Measurements from ENCODE around the gene FOSL2. TPM values are rescaled to one million over a fixed set of nuclear protein-coding genes. Genes with fewer than 3 reads are reported as not detected.

Gene FOSL2
- total and polyA plus RNA-seq, 10 of the 15 experiments (the other 5 are each of a cell fraction or from before 2014, with no cell fraction given) = 0.05 to 1.3 (median 0.34) TPM

DNA sequence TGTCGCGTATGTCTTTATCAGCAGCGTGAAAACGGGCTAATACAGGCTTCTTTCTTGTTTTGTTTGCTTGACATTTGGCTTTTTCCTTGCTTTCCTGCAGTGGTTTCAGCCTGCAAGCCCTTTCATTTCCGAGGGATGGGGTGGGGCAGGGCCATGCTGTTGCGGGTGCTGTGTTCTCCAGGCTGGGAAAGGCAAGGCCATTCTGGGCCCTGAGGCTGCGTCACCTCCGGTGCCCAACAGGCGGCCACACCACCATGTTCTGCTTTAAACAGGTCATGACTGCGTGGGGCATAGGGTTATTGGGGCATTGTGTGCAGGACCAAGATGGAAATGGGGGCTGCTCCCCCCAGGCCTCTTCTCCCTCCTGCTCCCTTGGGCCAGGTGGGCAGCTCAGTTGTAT lies 64.6 kb downstream of the FOSL2 start:
- H3K9ac ChIP-seq (ENCODE audit: control insufficient read depth, insufficient read depth, low read length) = no peak overlapping the region
- FAIRE-seq = no peak
- ChIA-PET CTCF (no interaction called here), RAD21 (ENCODE audit: unreplicated experiment) (no interaction called here), POLR2A (no interaction called here), SMC1A (ENCODE audit: uncharacterized antibody, unreplicated experiment) (no interaction called here)
- no peak overlapping the region for H2AFZ ChIP-seq (ENCODE audit: control insufficient read depth, low read depth, low read length)
- intact Hi-C loops (cut with micrococcal nuclease; ENCODE audit: unreplicated experiment) (no loop called here), in situ Hi-C loops (cut with MboI) (no loop called here)
- 60% methylated on average over 10 of the region's 10 CpGs for WGBS (ENCODE audit: insufficient coverage, insufficient replicate concordance, low lambda C conversion rate, missing lambda C conversion rate)
- H3K36me3 ChIP-seq (ENCODE audit: control insufficient read depth in 2 of 2, insufficient read depth in 2 of 2, low read length in 1 of 2) = no peaks in the 10 kb centered on the region
- no TSS peak for BruUV-seq (replicated peaks)
- DNase-seq (ENCODE audit: low read depth, low spot score) = no peak
- no peaks in the 10 kb centered on the region for H4K20me1 ChIP-seq (ENCODE audit: control insufficient read depth, insufficient read depth)
- no peak for ATAC-seq
- H3K4me3 ChIP-seq = no peak overlapping the region
- H3K27ac ChIP-seq (ENCODE audit: control insufficient read depth, insufficient read depth) = no peak overlapping the region
- H3K4me2 ChIP-seq (ENCODE audit: control insufficient read depth, insufficient read depth) = no peak overlapping the region
- H3K9me3 ChIP-seq (replicated peaks; ENCODE audit: control insufficient read depth, insufficient read depth, low read length) = no peaks in the 10 kb centered on the region
- TF ChIP-seq, protein P1, sequence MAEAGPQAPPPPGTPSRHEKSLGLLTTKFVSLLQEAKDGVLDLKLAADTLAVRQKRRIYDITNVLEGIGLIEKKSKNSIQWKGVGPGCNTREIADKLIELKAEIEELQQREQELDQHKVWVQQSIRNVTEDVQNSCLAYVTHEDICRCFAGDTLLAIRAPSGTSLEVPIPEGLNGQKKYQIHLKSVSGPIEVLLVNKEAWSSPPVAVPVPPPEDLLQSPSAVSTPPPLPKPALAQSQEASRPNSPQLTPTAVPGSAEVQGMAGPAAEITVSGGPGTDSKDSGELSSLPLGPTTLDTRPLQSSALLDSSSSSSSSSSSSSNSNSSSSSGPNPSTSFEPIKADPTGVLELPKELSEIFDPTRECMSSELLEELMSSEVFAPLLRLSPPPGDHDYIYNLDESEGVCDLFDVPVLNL (IDR thresholded peaks at IDR 0.05; ENCODE audit: low read depth, low read length) = no peak
- H3K4me1 ChIP-seq (ENCODE audit: control insufficient read depth, insufficient read depth, low read length) = no peaks in the 10 kb centered on the region
- H3K27me3 ChIP-seq (replicated peaks in 1 of 2; ENCODE audit: control insufficient read depth in 2 of 2, insufficient read depth in 2 of 2, low read length in 1 of 2) = no peaks in the 10 kb centered on the region
- H3K79me2 ChIP-seq (ENCODE audit: control insufficient read depth, insufficient read depth, low read length) = no peaks in the 10 kb centered on the region

DNA sequence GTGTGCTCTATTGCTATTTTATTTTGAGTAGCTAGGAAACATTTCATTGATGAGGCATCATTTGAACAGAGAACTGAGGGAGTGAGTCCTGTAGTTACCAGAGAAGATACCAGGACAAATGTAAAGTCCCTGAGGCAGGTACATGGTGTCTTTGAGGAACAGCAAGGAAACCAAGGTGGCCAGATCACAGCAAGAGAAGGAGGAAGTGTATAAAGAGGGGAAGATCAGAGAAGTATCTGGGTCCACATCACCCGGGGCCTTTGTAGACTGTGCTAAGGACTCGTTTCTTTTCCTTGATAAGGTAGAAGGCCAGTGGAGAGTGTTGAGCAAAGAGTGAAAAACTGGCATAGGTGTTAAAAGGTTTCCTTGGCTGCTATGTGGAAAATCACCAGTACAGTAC lies 68.4 kb downstream of the FOSL2 start:
- ChIA-PET SMC1A (ENCODE audit: uncharacterized antibody, unreplicated experiment) (no interaction called here), RAD21 (ENCODE audit: unreplicated experiment) (no interaction called here), POLR2A (no interaction called here), CTCF (interaction anchor here (0.7 kb wide), 2 partner anchors 21 to 183 kb away, joined by 3 to 4 read pairs; no protein-coding TSS in a partner anchor)
- intact Hi-C loops (cut with micrococcal nuclease; ENCODE audit: unreplicated experiment) = no loop called here
- no peaks in the 10 kb centered on the region for H3K27me3 ChIP-seq (replicated peaks in 1 of 2; ENCODE audit: control insufficient read depth in 2 of 2, insufficient read depth in 2 of 2, low read length in 1 of 2)
- no peak overlapping the region for H3K4me3 ChIP-seq
- in situ Hi-C loops (cut with MboI) = no loop called here
- no peaks in the 10 kb centered on the region for H3K79me2 ChIP-seq (ENCODE audit: control insufficient read depth, insufficient read depth, low read length)
- no peaks in the 10 kb centered on the region for H3K9me3 ChIP-seq (replicated peaks; ENCODE audit: control insufficient read depth, insufficient read depth, low read length)
- no peak overlapping the region for H3K27ac ChIP-seq (ENCODE audit: control insufficient read depth, insufficient read depth)
- DNase-seq (ENCODE audit: low read depth, low spot score) (no peak), FAIRE-seq (no peak), ATAC-seq (no peak)
- H3K9ac ChIP-seq (ENCODE audit: control insufficient read depth, insufficient read depth, low read length) = no peak overlapping the region
- no TSS peak for BruUV-seq (replicated peaks)
- no peaks in the 10 kb centered on the region for H3K36me3 ChIP-seq (ENCODE audit: control insufficient read depth in 2 of 2, insufficient read depth in 2 of 2, low read length in 1 of 2)
- WGBS (ENCODE audit: insufficient coverage, insufficient replicate concordance, low lambda C conversion rate, missing lambda C conversion rate) = 20% methylated on average over 2 of the region's 2 CpGs
- H3K4me2 ChIP-seq (ENCODE audit: control insufficient read depth, insufficient read depth) = no peak overlapping the region
- H3K4me1 ChIP-seq (ENCODE audit: control insufficient read depth, insufficient read depth, low read length) = no peaks in the 10 kb centered on the region
- no peaks in the 10 kb centered on the region for H4K20me1 ChIP-seq (ENCODE audit: control insufficient read depth, insufficient read depth)
- no peak overlapping the region for H2AFZ ChIP-seq (ENCODE audit: control insufficient read depth, low read depth, low read length)
- TF ChIP-seq HDAC2 (IDR thresholded peaks at IDR 0.05) = no peak
- TF ChIP-seq MYB (IDR thresholded peaks at IDR 0.05; ENCODE audit: borderline replicate concordance, low read depth, low read length) = no peak
- no peak for TF ChIP-seq POLR2A (IDR thresholded peaks at IDR 0.05; ENCODE audit: low read depth, low read length)
- TF ChIP-seq RELA (IDR thresholded peaks at IDR 0.05; ENCODE audit: borderline replicate concordance, partially characterized antibody) = no peak
- no peak for TF ChIP-seq DPF2 (IDR thresholded peaks at IDR 0.05)
- no peak for TF ChIP-seq BRCA1 (IDR thresholded peaks at IDR 0.05; ENCODE audit: low read depth, low read length)
- TF ChIP-seq, protein P2, sequence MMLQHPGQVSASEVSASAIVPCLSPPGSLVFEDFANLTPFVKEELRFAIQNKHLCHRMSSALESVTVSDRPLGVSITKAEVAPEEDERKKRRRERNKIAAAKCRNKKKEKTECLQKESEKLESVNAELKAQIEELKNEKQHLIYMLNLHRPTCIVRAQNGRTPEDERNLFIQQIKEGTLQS (IDR thresholded peaks at IDR 0.05; ENCODE audit: borderline replicate concordance, extremely low read depth, low read depth, low read length) = no peak
- TF ChIP-seq ZNF622 (IDR thresholded peaks at IDR 0.05) = no peak
- TF ChIP-seq CREM (IDR thresholded peaks at IDR 0.05; ENCODE audit: low read depth) = no peak
- TF ChIP-seq, protein P3, sequence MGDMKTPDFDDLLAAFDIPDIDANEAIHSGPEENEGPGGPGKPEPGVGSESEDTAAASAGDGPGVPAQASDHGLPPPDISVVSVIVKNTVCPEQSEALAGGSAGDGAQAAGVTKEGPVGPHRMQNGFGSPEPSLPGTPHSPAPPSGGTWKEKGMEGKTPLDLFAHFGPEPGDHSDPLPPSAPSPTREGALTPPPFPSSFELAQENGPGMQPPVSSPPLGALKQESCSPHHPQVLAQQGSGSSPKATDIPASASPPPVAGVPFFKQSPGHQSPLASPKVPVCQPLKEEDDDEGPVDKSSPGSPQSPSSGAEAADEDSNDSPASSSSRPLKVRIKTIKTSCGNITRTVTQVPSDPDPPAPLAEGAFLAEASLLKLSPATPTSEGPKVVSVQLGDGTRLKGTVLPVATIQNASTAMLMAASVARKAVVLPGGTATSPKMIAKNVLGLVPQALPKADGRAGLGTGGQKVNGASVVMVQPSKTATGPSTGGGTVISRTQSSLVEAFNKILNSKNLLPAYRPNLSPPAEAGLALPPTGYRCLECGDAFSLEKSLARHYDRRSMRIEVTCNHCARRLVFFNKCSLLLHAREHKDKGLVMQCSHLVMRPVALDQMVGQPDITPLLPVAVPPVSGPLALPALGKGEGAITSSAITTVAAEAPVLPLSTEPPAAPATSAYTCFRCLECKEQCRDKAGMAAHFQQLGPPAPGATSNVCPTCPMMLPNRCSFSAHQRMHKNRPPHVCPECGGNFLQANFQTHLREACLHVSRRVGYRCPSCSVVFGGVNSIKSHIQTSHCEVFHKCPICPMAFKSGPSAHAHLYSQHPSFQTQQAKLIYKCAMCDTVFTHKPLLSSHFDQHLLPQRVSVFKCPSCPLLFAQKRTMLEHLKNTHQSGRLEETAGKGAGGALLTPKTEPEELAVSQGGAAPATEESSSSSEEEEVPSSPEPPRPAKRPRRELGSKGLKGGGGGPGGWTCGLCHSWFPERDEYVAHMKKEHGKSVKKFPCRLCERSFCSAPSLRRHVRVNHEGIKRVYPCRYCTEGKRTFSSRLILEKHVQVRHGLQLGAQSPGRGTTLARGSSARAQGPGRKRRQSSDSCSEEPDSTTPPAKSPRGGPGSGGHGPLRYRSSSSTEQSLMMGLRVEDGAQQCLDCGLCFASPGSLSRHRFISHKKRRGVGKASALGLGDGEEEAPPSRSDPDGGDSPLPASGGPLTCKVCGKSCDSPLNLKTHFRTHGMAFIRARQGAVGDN (IDR thresholded peaks at IDR 0.05) = no peak

Data from GM12878 (cell line).